Natural killer cell treated with Interleukin-12 subunit alpha and Interleukin-12 subunit beta and Interleukin-15 and Interleukin-18, amount 100 ng/mL, for 72 hours (primary cell): ENCODE measurements around the gene PGM1. TPM values are rescaled to one million over a fixed set of nuclear protein-coding genes. Genes with fewer than 3 reads are reported as not detected.

Source experiments
- ATAC-seq, 2 donors: fragments of 150-1000 bp; cut with Tn5 transposase in 1 of 2; sonication (Bioruptor Pico), chemical (Tn5 transposase) in 1 of 2; 2 replicates each; pipeline ENCODE4 v1.10.0; 2021
- DNase-seq: peaks from one replicate; pipeline ENCODE4 v3.0.0; 2022; ENCODE audit warnings: low spot score
- H3K27ac Mint-ChIP-seq, 2 donors: 1 replicate in 1 of 2; 2 replicates in 1 of 2; pipeline ENCODE4 v1.8.0; 2022; ENCODE audit warnings: mixed read lengths in 2 of 2, mild to moderate bottlenecking in 1 of 2, moderate library complexity in 1 of 2
- H3K27me3 Mint-ChIP-seq, 2 donors: 1 replicate in 1 of 2; 2 replicates in 1 of 2; pipeline ENCODE4 v1.8.0; 2022; ENCODE audit warnings: mixed read lengths in 2 of 2
- H3K36me3 Mint-ChIP-seq: one replicate; pipeline ENCODE4 v1.8.0; 2022; ENCODE audit warnings: mixed read lengths
- H3K4me1 Mint-ChIP-seq, 2 donors: 1 replicate in 1 of 2; 2 replicates in 1 of 2; pipeline ENCODE4 v1.8.0; 2022; ENCODE audit warnings: low read depth in 2 of 2, mixed read lengths in 2 of 2, mild to moderate bottlenecking in 1 of 2
- H3K4me3 Mint-ChIP-seq: one replicate; pipeline ENCODE4 v1.8.0; 2022; ENCODE audit warnings: mixed read lengths
- H3K9me3 Mint-ChIP-seq: 2 replicates; pipeline ENCODE4 v1.8.0; 2022; ENCODE audit warnings: mixed read lengths
- total RNA-seq, 2 donors: library from RNA; stranded (reverse); gene quantifications; one replicate each; pipeline ENCODE4 v1.2.3, GENCODE V29; 2022

Gene PGM1
- total RNA-seq, 2 donors from 2014 or later = 43.7 to 54.6 TPM

- no peaks in the 10 kb centered on the region for H3K4me1 Mint-ChIP-seq
- H3K27ac Mint-ChIP-seq = no peak overlapping the region
- H3K4me3 Mint-ChIP-seq = no peak overlapping the region
- no peak for ATAC-seq
- H3K36me3 Mint-ChIP-seq = peaks cover 6% of the 10 kb centered on the region
- no peak for DNase-seq
- H3K27me3 Mint-ChIP-seq = no peaks in the 10 kb centered on the region
- H3K9me3 Mint-ChIP-seq = no peaks in the 10 kb centered on the region
These were observed 52.1 kb downstream of the PGM1 start for GRCh38 chr1:63645317-63645716.

- Mint-ChIP-seq H3K27me3 (no peaks in the 10 kb centered on the region), H3K36me3 (peaks cover 6% of the 10 kb centered on the region), H3K4me1 (no peaks in the 10 kb centered on the region), H3K27ac (no peak overlapping the region), H3K9me3 (no peaks in the 10 kb centered on the region), H3K4me3 (no peak overlapping the region)
- DNase-seq (no peak), ATAC-seq (no peak)
These were observed 55.5 kb downstream of the PGM1 start for GRCh38 chr1:63648689-63649088.

- H3K36me3 Mint-ChIP-seq = peaks cover 10% of the 10 kb centered on the region
- DNase-seq (no peak), ATAC-seq (no peak)
- no peaks in the 10 kb centered on the region for H3K27me3 Mint-ChIP-seq
- peak overlapping the region; percentile 49 to 53 for H3K27ac Mint-ChIP-seq
- H3K4me3 Mint-ChIP-seq = no peak overlapping the region
- no peaks in the 10 kb centered on the region for H3K9me3 Mint-ChIP-seq
- H3K4me1 Mint-ChIP-seq = peaks cover 0 to 5% of the 10 kb centered on the region in 2 donors
These were observed 58.0 kb downstream of the PGM1 start for GRCh38 chr1:63651161-63651701.

- no peaks in the 10 kb centered on the region for H3K9me3 Mint-ChIP-seq
- H3K36me3 Mint-ChIP-seq = peaks cover 20% of the 10 kb centered on the region
- no peak for ATAC-seq
- DNase-seq = no peak
- H3K27me3 Mint-ChIP-seq = no peaks in the 10 kb centered on the region
- H3K27ac Mint-ChIP-seq = no peak overlapping the region
- no peak overlapping the region for H3K4me3 Mint-ChIP-seq
- peaks cover 0 to 7% of the 10 kb centered on the region in 2 donors for H3K4me1 Mint-ChIP-seq
These were observed 60.8 kb downstream of the PGM1 start for GRCh38 chr1:63653976-63654375.

- Mint-ChIP-seq H3K36me3 (peaks cover 32% of the 10 kb centered on the region), H3K4me3 (no peak overlapping the region), H3K9me3 (peaks cover 5% of the 10 kb centered on the region), H3K4me1 (peaks cover 0 to 14% of the 10 kb centered on the region in 2 donors), H3K27ac (no peak overlapping the region), H3K27me3 (no peaks in the 10 kb centered on the region)
- DNase-seq (no peak), ATAC-seq (no peak)
These were observed 66.2 kb downstream of the PGM1 start for GRCh38 chr1:63659448-63659847.

GRCh38 chr1:63662056-63662836 lies 69.0 kb downstream of the PGM1 start:
- Mint-ChIP-seq H3K27me3 (no peaks in the 10 kb centered on the region), H3K9me3 (peaks cover 5% of the 10 kb centered on the region), H3K4me3 (no peak overlapping the region), H3K36me3 (peaks cover 22% of the 10 kb centered on the region), H3K27ac (peak overlapping the region in 1 of 2 donors; percentile 35), H3K4me1 (peaks cover 0 to 9% of the 10 kb centered on the region in 2 donors)
- DNase-seq = no peak
- no peak for ATAC-seq

- DNase-seq (no peak), ATAC-seq (no peak)
- H3K27ac Mint-ChIP-seq = peak overlapping the region in 1 of 2 donors; percentile 35
- H3K4me1 Mint-ChIP-seq = peaks cover 0 to 9% of the 10 kb centered on the region in 2 donors
- peaks cover 5% of the 10 kb centered on the region for H3K9me3 Mint-ChIP-seq
- H3K4me3 Mint-ChIP-seq = no peak overlapping the region
- H3K27me3 Mint-ChIP-seq = no peaks in the 10 kb centered on the region
- peaks cover 18% of the 10 kb centered on the region for H3K36me3 Mint-ChIP-seq
These were observed 69.6 kb downstream of the PGM1 start for GRCh38 chr1:63662841-63663240.

- Mint-ChIP-seq H3K27me3 (no peaks in the 10 kb centered on the region), H3K36me3 (peaks cover 18% of the 10 kb centered on the region), H3K27ac (no peak overlapping the region), H3K4me1 (peaks cover 0 to 9% of the 10 kb centered on the region in 2 donors), H3K9me3 (peaks cover 5% of the 10 kb centered on the region), H3K4me3 (no peak overlapping the region)
- DNase-seq (no peak), ATAC-seq (no peak)
These were observed 70.1 kb downstream of the PGM1 start for GRCh38 chr1:63663301-63663700.

- ATAC-seq (no peak), DNase-seq (no peak)
- Mint-ChIP-seq H3K27me3 (no peaks in the 10 kb centered on the region), H3K27ac (no peak overlapping the region), H3K36me3 (peaks cover 13% of the 10 kb centered on the region), H3K4me3 (no peak overlapping the region), H3K4me1 (peaks cover 0 to 8% of the 10 kb centered on the region in 2 donors), H3K9me3 (peaks cover 5% of the 10 kb centered on the region)
These were observed 70.7 kb downstream of the PGM1 start for GRCh38 chr1:63663873-63664272.

- ATAC-seq (no peak), DNase-seq (no peak)
- Mint-ChIP-seq H3K27me3 (no peaks in the 10 kb centered on the region), H3K27ac (no peak overlapping the region), H3K9me3 (peaks cover 5% of the 10 kb centered on the region), H3K36me3 (peaks cover 5% of the 10 kb centered on the region), H3K4me1 (no peaks in the 10 kb centered on the region), H3K4me3 (no peak overlapping the region)
These were observed 71.5 kb downstream of the PGM1 start for GRCh38 chr1:63664742-63665141.

- Mint-ChIP-seq H3K9me3 (peaks cover 5% of the 10 kb centered on the region), H3K36me3 (peaks cover 5% of the 10 kb centered on the region), H3K4me3 (no peak overlapping the region), H3K4me1 (no peaks in the 10 kb centered on the region), H3K27me3 (no peaks in the 10 kb centered on the region), H3K27ac (no peak overlapping the region)
- DNase-seq (no peak), ATAC-seq (peak in 1 of 2 donors; percentile 51)
These were observed 72.2 kb downstream of the PGM1 start for GRCh38 chr1:63665410-63665809.

GRCh38 chr1:63665824-63666223 lies 72.6 kb downstream of the PGM1 start:
- H3K9me3 Mint-ChIP-seq = peaks cover 5% of the 10 kb centered on the region

GRCh38 chr1:63668298-63668697 lies 75.1 kb downstream of the PGM1 start:
- H3K27ac Mint-ChIP-seq = no peak overlapping the region
- no peaks in the 10 kb centered on the region for H3K27me3 Mint-ChIP-seq
- H3K4me1 Mint-ChIP-seq = no peaks in the 10 kb centered on the region
- DNase-seq (no peak), ATAC-seq (no peak)
- no peaks in the 10 kb centered on the region for H3K36me3 Mint-ChIP-seq
- peaks cover 2% of the 10 kb centered on the region for H3K9me3 Mint-ChIP-seq
- H3K4me3 Mint-ChIP-seq = no peak overlapping the region

More at GRCh38 chr1:63665824-63666223, 72.6 kb downstream of the PGM1 start:
- no peaks in the 10 kb centered on the region for H3K27me3 Mint-ChIP-seq
- no peak for ATAC-seq
- no peaks in the 10 kb centered on the region for H3K4me1 Mint-ChIP-seq
- peaks cover 5% of the 10 kb centered on the region for H3K36me3 Mint-ChIP-seq
- H3K27ac Mint-ChIP-seq = no peak overlapping the region
- no peak for DNase-seq
- H3K4me3 Mint-ChIP-seq = no peak overlapping the region

GRCh38 chr1:63669151-63669961 lies 76.1 kb downstream of the PGM1 start:
- Mint-ChIP-seq H3K36me3 (no peaks in the 10 kb centered on the region), H3K4me1 (no peaks in the 10 kb centered on the region), H3K4me3 (no peak overlapping the region), H3K27me3 (no peaks in the 10 kb centered on the region), H3K27ac (no peak overlapping the region), H3K9me3 (no peaks in the 10 kb centered on the region)
- ATAC-seq (peak in 1 of 2 donors; percentile 43), DNase-seq (no peak)
